GM06990 (cell line): ENCODE data around the gene STRIT1.
A peak's percentile ranks its signal among the peaks of the same experiment; 100 is the strongest.

Experiments
- DNase-seq: peaks from one replicate; pipeline ENCODE4 v3.0.0-alpha.2; 2011; ENCODE audit not compliant: insufficient read length; ENCODE audit errors: extremely low read depth
- H3K27me3 ChIP-seq: replicated peaks from 2 replicates; pipeline ENCODE4 v1.6.0; 2011; ENCODE audit warnings: low read length; ENCODE audit not compliant: control insufficient read depth, insufficient read depth
- H3K36me3 ChIP-seq: 2 replicates; pipeline ENCODE4 v1.5.1; 2011; ENCODE audit warnings: low read length; ENCODE audit not compliant: control insufficient read depth, insufficient read depth
- H3K4me3 ChIP-seq: replicated peaks from 2 replicates; pipeline ENCODE4 v1.5.1; 2011; ENCODE audit warnings: low read depth, mild to moderate bottlenecking, control low read depth, low read length
- TF ChIP-seq, protein P1 (sequence below): IDR thresholded peaks from 2 replicates; pipeline ENCODE4 v1.5.1; 2011; ENCODE audit warnings: low read length, control low read depth, mild to moderate bottlenecking, inconsistent platforms; ENCODE audit not compliant: insufficient read depth, poor library complexity, severe bottlenecking

The STRIT1 gene

GRCh38 chr3:155293516-155293915, at the start of gene STRIT1:
Gene STRIT1 (minus strand): TSS chr3:155293683.
- TF ChIP-seq, protein P1, sequence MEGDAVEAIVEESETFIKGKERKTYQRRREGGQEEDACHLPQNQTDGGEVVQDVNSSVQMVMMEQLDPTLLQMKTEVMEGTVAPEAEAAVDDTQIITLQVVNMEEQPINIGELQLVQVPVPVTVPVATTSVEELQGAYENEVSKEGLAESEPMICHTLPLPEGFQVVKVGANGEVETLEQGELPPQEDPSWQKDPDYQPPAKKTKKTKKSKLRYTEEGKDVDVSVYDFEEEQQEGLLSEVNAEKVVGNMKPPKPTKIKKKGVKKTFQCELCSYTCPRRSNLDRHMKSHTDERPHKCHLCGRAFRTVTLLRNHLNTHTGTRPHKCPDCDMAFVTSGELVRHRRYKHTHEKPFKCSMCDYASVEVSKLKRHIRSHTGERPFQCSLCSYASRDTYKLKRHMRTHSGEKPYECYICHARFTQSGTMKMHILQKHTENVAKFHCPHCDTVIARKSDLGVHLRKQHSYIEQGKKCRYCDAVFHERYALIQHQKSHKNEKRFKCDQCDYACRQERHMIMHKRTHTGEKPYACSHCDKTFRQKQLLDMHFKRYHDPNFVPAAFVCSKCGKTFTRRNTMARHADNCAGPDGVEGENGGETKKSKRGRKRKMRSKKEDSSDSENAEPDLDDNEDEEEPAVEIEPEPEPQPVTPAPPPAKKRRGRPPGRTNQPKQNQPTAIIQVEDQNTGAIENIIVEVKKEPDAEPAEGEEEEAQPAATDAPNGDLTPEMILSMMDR, result no peak
- Histone ChIP-seq H3K27me3 (no peaks in the 10 kb centered on the region), H3K36me3 (no peaks in the 10 kb centered on the region), H3K4me3 (no peak within 1 kb of the TSS)
- DNase-seq, result no peak

GRCh38 chr3:155342344-155342743, 48.9 kb upstream of the STRIT1 start:
- TF ChIP-seq, protein P1, result no peak
- Histone ChIP-seq H3K4me3 (no peak overlapping the region), H3K36me3 (no peaks in the 10 kb centered on the region), H3K27me3 (no peaks in the 10 kb centered on the region)
- DNase-seq, result no peak

- Histone ChIP-seq H3K36me3 (no peaks in the 10 kb centered on the region), H3K4me3 (no peak overlapping the region), H3K27me3 (no peaks in the 10 kb centered on the region)
- DNase-seq, result no peak
- TF ChIP-seq, protein P1, result no peak
Observed at GRCh38 chr3:155339052-155339451, 45.6 kb upstream of the STRIT1 start.

- TF ChIP-seq, protein P1, result no peak
- Histone ChIP-seq H3K4me3 (no peak overlapping the region), H3K36me3 (no peaks in the 10 kb centered on the region), H3K27me3 (no peaks in the 10 kb centered on the region)
- peak; percentile 24 for DNase-seq
Observed at GRCh38 chr3:155335724-155336354, 42.4 kb upstream of the STRIT1 start.

DNA sequence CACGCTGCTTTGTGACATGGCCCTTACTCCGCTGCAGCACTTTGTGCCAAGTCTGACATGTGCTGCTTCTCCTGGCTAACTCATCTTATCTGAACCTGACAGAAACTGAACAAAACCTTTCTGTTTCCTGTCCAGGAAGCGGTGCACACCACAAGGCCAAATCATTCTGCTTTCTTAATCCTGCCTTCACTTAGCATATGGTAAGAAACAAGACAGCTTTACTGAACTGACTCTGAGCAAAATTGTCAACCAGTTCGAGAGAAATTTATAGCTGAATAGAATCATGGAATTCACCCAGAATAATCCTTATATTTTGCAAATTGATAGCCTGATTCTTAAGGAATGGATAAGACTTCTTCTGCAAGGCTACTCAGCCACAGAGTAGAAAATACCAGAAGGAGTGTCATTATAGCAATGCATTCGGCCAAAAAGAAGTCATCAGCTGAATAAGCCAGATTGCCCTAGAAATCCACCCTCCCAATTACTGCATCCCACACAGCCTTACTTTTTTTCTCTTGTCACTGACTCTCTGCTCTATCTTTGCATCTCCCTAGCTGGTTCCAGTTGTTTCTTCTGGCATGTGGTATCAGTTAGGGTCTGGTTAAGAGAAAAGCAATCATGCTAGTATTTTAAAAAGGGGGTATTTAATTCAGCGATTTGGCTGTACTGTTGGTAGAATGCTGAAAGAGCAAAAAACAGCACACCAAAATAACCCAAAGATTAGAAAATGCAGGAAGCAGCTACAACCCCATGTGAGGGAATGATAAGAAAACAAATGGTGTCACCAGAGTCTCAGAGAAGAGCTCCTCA, 41.6 kb upstream of the STRIT1 start:
- no peaks in the 10 kb centered on the region for H3K27me3 ChIP-seq
- TF ChIP-seq, protein P1, result no peak
- peak; percentile 33 for DNase-seq
- no peaks in the 10 kb centered on the region for H3K36me3 ChIP-seq
- H3K4me3 ChIP-seq, result no peak overlapping the region
